HPDE6-E6E7 (cell line): ENCODE data around the gene PLEKHH2.
"Not testable (repeated sequence)": the region's sequence is repeated elsewhere in the genome, so short reads cannot be mapped to it uniquely, and the experiment has no call there.

ENCODE experiments used
- DNase-seq: peaks from one replicate; pipeline ENCODE4 v3.0.0; 2011; ENCODE audit warnings: missing footprints; ENCODE audit errors: extremely low spot score

The PLEKHH2 gene

DNA sequence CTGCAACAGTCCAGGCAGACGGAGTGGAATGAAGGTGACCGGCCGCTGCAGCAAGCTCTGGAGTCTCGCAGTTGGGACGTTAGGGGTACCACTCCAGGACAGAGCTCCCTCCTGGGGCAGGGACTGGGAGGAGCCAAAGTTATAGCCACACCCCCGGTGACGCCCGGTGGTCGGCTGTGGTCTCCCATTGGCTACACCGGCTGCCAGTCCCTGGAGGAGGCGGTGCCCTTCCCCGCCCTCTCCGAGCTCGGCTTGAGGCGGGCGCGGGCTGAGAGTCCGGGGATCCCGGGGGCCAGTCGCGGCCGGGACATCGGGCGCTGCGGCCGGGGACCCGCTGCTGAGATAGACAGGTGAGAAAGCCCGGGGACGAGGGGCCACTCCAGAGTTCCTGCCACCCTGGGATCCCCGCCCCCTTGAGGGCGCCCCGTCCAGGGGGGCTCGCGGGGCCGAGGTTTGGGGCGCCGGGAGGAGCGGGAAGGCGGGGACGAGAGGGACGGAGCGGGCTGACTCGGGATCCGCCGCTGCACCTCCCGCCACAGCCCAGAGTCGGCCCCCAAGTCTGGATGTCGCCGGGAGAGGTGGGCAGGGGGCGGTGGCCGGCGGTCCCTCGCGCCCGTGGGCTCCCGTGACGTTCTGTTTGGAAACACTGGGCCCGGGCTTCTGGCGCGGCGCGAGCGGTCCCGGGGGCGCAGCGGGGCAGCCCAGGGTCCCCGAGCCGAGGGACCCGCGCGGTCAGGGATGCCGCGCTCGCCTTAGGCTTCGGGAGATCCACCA lies at the start of gene PLEKHH2:
TSS of gene PLEKHH2 (plus strand) at position 231 of the 774 bp plus-strand sequence. CDS start 7,414 bp downstream, outside the sequence.
- peak; percentile 96 for DNase-seq

DNA sequence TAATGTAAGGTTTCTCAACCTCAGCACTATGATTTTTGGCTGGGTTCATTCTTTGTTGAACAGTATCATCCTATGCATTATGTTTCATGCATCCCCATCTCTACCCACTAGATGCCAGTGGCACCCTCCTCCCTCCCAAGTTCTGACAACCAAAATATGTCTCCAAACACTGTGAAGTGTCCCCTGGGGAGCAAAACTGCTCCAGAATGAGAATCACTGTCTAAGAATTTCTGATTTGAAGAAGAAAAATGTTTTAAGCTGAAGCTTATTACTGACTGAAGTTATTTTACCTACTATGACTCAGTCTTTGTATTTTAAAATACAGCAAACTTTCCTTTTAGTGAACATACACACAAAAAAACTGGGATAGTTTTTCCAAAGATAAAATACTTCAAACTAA lies 44.6 kb upstream of the PLEKHH2 start:
- no peak for DNase-seq

GRCh38 chr2:43593254-43593653 lies 43.8 kb upstream of the PLEKHH2 start:
- DNase-seq: no peak

DNA sequence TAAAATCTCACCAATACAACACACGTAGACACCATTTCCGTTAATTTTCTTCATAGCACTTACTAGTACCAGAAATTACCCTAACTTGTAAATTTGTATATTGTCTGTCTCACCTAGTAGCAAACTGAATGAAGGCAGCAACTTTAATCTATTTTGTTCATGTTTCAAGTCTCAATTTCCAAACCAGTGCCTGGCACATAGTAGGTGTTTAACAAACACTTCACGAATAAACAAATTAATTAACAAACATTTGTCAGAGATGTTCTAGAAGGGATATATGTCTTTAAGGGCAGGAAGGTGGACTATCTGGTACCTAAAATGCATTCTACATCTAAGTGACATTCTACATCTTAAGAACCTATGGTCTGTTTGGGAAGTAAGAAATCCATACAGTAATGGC lies 42.2 kb upstream of the PLEKHH2 start:
- DNase-seq: no peak

DNA sequence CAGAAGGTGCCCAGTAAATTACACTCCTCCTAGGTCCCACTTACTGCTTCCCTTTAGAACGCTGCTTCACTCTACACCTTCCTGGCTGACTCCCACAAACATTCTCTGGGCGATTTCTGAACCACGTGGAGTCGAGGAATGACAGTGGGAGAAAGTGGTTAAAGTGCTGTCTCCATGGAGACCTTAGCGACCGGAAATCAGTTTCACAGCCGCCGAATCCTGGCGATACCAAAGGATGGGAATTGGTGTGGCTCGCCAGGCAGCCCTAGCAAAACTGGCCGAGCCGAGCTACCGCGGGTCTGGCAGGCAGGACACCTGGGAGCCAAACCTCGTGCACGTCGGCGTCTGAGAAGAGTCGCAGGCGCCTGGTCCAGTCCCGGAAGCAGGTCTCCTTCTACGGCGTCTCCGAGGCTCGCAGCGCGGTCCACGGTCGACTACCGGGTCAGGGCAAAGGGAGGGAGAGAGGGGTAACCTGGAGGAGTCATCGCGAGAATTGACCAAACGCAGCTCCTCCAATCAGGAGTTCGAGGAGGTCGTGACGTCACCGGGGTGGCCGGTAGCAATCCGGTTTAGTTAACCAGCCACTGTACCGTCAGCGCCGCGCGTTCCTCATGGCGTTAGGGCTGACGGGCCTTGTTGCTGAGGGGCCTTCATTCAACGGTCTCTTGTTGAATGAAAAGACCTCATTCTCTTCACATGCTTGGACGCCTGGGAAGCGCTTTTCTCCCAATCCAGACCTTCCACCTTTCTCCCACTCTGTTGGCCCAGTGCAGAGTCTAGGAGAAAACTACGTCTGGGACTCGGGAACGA lies 41.3 kb upstream of the PLEKHH2 start, which contains the start of gene THADA:
TSS of gene THADA (minus strand) at position 436 of the 810 bp plus-strand sequence. CDS start 3,646 bp downstream, outside the sequence.
- peak; percentile 98 for DNase-seq

DNA sequence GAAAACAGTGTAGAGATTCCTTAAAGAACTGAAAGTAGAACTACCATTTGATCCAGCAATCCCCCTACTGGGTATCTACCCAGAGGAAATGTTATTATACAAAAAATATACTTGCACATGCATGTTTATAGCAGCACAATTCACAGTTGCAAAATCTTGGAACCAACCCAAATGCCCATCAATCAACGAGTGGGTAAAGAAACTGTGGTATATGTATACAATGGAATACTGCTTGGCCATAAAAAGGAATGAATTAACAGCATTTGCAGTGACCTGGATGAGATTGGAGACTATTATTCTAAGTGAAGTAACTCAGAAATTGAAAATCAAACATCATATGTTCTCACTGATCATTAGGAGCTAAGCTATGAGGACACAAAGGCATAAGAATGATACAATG lies 36.5 kb upstream of the PLEKHH2 start:
- not testable (repeated sequence) for DNase-seq

- DNase-seq: no peak
These were observed 32.4 kb upstream of the PLEKHH2 start for GRCh38 chr2:43604674-43605073.

GRCh38 chr2:43605079-43605655 lies 31.9 kb upstream of the PLEKHH2 start:
- DNase-seq: peak; percentile 43

GRCh38 chr2:43605851-43606250 lies 31.2 kb upstream of the PLEKHH2 start:
- no peak for DNase-seq

GRCh38 chr2:43609290-43609918 lies 27.7 kb upstream of the PLEKHH2 start:
- peak; percentile 48 for DNase-seq

- no peak for DNase-seq
These were observed 26.7 kb upstream of the PLEKHH2 start for GRCh38 chr2:43610361-43610760.

DNA sequence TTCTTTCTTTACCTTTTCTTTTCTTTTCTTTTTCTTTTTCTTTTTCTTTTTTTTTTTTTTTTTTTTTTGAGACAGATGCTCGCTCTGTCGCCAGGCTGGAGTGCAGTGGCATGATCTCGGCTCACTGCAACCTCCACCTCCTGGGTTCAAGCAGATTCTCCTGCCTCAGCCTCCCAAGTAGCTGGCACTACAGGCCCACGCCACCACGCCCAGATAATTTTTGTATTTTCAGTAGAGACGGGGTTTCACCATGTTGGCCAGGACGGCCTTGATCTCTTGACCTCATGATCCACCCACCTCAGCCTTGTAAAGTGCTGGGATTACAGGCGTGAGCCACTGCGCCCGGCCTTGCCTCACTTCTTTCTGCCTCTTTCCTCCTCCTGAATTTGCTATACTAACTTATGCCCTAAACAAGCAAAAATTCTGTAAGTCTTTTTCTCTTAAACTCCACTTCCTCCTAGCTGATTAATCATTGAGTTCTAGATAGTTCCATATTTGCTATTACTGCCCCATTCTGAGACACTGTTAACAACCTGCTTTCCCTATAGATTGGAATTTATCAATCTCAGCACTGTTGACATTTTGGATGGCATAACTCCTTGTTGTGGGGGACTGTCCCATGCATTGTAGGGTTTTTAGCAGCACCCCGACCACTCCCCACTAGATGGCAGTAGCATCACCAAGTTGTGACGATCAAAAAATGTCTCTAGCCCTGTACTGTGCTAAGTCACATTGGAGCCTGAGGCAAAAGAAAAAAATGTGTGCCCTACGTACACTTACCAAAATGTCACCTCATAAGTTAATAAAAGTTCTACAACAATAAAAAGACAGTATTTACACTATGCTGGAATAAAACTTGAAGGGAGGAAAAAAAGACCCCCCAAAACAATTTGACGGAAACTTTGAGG lies 24.8 kb upstream of the PLEKHH2 start:
- DNase-seq: peak; percentile 21

- DNase-seq: no peak
These were observed 24.1 kb upstream of the PLEKHH2 start for GRCh38 chr2:43612944-43613343.

GRCh38 chr2:43616967-43617680 lies 19.9 kb upstream of the PLEKHH2 start:
- no peak for DNase-seq

DNA sequence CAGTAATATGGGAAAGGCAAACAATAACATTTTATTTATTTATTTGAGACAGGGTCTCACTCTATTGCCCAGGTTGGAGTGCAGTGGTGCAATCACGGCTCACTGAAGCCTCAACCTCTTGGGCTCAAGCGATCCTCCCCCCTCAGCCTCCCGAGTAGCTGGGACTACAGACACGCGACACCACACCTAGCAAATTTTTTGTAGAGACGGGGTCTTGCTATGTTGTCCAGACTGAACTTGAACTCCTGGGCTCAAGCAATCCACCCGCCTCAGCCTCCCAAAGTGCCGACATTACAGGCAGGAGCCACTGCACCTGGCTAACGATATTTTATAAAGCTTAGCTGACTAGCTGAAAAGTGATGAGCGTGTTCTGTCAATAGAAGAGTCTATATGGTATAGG lies 17.5 kb upstream of the PLEKHH2 start:
- DNase-seq: no peak

- DNase-seq: no peak
These were observed 14.1 kb upstream of the PLEKHH2 start for GRCh38 chr2:43622931-43623451.

DNA sequence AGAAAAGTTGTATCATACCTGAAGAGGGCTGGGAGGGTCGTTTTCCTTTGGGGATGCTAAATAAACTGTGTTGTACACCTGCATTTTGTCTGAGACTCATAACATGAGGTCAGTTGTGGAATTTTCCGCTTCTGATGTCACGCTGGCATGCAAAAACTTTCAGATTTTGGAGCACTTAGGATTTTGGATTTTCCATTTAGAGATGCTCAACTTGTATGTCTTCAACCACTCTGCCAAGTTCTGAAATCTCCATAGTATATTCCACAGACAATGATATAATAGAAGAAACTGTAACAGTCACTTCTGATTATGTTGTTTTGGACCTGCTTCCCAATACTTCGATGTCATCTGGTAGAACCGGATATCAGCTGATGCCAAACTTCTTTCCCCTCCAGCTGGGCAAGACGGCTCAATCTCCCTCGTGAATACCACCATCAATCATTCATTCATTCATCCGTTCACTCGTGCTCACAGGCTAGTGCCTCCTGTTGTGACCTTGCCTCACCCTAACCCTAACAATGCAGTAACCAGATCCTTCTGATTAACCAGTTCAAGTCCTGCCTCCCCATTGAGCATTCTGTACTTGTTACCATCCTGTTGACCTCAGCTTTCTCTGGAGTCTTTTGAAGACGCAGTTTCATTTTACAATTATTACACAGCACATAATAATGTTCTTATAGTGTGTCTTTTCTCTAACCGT lies 5.3 kb upstream of the PLEKHH2 start:
- no peak for DNase-seq

DNA sequence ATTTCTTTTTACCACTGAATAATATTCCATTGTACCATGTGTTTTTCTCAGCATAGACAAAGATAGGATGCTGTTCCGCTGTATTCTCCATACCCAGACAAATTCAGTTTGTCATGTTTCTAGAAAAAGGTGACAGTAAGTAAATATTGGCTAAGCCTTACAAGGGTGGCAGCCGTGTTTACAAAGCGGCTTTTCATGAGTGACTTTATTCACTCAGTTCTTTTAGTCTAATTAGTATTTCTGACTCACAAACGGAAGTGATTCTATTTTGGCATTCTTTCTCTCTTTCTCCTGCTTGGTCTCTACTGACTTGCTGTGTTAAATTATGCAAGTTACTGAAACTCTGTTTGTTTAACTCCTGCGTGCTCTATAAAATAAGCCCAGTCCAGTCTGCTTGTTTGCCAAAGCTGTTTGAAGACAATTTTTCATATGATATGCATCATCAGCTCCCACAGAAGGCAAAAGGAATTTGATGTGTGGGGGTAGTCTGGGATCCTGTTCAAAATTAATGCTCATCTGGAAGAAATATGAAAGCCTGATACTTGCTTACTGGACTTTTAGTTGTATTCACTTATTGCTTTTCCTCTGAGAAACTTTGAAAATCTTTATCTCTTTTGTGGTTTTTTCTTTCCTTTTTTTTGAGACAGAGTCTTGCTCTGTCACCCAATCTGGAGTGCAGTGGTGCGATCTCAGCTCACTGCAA lies 2.3 kb upstream of the PLEKHH2 start:
- DNase-seq: no peak

- DNase-seq: not testable (repeated sequence)
These were observed 907 bp upstream of the PLEKHH2 start for GRCh38 chr2:43636153-43636552.
